Suprapubic skin (tissue), 4 donors: ENCODE data around the gene ABCC3.

Source experiments
- CTCF ChIP-seq, 2 donors: fragments of 200-600 bp in 1 of 2; fragments of 450-650 bp in 1 of 2; sonication (generic) in 1 of 2; IDR thresholded peaks; one replicate each; pipeline ENCODE4 v1.5.1; 2016 to 2019; ENCODE audit warnings: antibody characterized with exemption in 2 of 2, mild to moderate bottlenecking in 1 of 2, moderate library complexity in 1 of 2
- POLR2A ChIP-seq, 2 donors: fragments of 450-650 bp; IDR thresholded peaks; one replicate each; pipeline ENCODE4 v1.6.1; 2017; ENCODE audit warnings: antibody characterized with exemption in 2 of 2, mild to moderate bottlenecking in 2 of 2, moderate library complexity in 2 of 2
- POLR2AphosphoS5 ChIP-seq, 3 donors: sonication (generic); formaldehyde crosslinking; IDR thresholded peaks; one replicate each; pipeline ENCODE4 v1.6.1; 2017; ENCODE audit warnings: antibody characterized with exemption in 3 of 3

GRCh38 chr17:50725769-50726655, 91.3 kb downstream of the ABCC3 start:
- TF ChIP-seq CTCF (IDR thresholded peaks at IDR 0.05) (no peak), POLR2AphosphoS5 (IDR thresholded peaks at IDR 0.05) (no peak), POLR2A (IDR thresholded peaks at IDR 0.05) (no peak)
